HG02763 (cell line): ENCODE measurements around the gene HCFC1.

Experiments
- ATAC-seq: cut with Tn5 transposase; IDR thresholded peaks from one replicate; pipeline ENCODE4 v1.9.1; 2021; ENCODE audit warnings: mild to moderate bottlenecking, moderate library complexity; ENCODE audit not compliant: unreplicated experiment

HCFC1 gene

DNA sequence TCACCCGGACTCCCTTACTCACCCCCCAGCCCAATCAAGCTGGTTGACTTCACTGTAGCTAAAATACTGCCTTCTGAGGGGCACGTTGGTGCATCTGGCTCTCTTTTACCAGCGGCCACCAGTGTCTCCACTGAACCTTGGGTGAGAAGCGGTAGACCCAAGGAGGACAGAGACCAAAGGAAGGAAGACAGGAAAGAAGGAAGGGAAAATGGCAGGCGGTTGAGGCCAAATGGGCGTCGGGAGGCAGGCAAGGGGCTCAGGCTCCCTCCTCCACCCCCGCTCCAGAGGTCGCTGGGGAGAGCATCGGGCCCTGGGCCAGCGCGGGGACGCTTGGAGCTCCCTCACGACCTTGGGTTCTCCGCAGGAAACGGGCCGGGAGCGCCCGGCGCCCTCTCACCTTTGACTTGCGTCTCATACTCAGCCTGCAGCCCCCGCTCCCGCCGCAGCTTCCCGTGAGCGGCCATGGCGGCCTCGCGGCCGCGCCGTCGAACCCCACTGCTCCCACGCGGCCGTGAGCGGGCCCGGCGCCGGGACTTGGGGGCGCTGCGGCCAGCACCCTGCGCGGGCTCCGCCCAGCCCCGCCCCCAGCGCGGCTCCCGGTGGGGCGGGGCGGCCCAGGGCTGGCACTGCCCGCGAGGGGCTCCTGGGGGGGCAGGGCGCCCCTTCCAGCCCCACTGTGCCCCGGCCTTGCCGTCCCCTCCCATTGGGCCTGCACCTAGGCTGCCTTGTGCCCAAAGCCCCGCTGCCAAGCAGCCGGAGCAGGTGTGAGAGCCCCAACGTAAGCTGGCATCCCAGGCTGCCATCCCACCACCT lies 45.7 kb downstream of the HCFC1 start, which contains the start of gene ARHGAP4:
TSS of gene ARHGAP4 (minus strand) at position 526 of the 813 bp plus-strand sequence. CDS start at position 464, 62 bp downstream.
- no peak for ATAC-seq

DNA sequence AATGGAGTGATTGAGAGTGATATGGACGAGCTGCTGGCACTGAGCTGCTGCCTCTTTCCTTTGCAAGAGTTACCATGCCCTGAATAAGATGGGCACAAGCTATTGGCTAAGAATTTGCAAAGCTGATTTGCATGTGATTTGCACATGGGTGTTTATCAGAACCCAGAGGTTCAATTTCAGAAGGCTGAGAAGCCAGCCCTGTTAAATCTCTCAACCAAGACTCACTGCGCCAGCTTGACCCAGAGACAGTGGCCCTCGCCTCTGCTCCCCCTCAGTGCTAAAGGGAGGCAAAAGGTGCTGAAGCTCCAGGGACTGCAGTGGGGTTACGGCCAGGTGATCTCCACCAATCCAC lies 46.3 kb downstream of the HCFC1 start:
- no peak for ATAC-seq

DNA sequence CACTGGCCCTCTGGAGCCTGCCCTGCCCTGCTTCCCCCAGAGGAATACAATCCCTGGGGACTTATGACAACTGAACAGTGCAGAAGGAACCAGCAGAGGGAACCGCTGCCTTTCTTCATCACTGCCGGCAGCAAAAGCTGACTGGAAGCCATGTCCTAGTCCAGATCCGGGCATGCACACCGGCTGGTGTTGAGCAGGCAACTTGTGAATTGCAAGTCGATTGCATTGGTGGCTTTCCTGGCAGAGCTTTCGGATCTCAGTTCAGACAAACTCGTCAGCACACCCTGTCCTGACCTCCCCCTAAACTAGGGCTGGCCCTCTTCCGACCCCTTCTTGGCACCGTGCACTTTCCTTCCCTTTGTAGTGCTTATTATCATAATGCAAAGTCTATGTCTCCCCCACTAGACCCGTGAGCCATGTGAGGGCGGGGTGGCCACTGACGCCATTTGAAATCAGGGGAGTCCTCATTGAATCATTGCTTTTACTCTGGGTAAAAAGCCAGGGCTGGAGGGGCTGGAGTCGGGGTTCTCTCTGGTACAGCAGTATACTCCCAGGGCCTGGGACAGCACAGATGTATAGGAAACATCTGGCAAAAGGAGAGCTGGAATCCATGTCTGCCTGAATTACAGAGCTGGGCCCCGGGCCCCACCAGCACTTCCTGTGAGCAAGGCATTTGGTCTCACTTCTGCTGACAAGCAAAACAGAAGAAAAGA lies 47.3 kb downstream of the HCFC1 start:
- ATAC-seq, result no peak

DNA sequence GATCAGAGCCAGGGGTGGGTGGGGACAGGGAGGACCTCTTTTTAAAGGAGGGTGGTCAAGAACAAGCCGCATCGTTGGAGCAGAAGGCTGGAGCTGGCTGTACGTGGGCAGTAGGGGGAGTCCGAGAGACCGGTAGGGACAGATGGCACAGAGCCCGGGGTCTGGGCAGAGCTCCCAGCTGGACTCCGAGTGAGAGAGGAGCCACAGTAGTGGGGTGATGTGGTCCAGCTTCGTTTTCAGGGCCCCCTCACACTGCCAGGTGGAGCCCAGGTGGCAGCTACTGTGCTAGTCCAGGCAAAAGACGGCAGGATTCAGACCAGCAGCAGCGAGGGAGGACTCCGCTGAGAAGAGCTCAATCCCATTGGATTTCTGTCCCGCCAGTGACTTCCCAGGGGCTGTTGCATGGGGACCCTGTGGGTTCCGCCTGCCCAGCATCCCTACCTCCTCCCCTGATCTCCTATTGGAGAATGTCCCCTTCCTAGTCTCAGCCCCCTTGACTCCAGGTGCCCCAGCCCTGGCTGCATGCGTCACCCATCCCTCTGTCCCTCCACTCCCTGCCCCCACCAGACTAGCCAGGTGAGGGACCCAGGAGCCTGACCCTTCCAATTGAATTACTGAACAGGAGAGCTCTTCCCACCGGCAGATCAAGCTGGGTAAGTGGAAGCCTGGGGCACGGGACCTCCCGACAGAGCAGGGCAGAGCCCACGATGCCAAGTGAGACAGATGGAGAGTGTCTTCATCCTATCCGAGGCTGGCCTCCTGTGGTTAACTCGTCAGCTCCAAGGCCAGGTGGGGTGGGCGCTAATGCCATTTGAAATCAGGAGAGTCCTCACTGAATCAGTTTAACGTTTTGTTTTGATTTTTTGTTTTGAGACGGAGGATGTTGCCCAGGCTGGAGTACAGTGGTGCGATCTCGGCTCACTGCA lies 48.4 kb downstream of the HCFC1 start:
- ATAC-seq, result no peak

DNA sequence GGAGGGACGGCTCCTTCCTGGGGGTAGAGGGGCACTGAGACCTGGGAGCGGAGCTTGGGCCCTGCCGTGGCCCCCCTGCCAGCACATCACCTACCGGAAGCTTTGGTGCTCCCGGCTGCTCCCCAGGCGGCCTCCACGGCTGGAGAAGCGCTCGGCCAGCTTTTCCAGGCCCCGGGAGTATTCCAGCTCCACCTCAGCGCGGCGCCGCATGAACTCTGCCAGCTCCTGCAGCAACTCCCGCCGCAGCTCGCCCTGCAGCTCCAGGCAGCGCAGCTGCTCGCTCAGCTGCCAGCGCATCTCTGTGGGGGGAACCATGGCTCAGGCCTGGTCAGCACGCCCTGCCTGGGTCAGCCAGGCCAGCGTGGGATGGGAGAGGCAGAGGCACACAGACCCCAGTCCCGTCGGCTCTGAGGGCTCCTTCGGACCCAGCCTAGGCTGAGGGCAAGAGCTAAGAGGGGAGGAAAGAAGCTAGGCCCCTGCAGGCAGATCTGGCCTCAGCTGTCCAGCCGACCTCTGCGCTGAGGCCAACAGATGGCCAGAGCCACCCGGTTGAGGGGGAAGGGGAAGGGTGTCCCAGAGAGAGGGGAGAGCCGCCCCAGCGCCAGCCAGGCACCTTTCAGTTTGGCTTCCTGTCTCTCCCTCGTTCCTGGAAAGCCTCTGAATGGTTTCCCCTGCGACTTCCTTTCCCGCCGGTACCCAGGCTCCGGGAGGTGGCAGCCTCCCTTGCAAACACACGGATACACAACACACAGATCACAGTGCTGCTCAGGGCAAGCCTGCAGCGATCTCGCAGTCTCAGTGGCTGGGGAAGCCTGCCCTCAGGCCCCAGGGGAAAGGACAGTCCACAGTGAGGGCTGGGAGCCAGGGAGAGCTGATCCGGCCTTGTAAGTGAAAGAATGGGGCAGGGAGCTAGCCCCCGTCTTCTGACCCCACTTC lies 49.8 kb downstream of the HCFC1 start:
- ATAC-seq, result no peak

DNA sequence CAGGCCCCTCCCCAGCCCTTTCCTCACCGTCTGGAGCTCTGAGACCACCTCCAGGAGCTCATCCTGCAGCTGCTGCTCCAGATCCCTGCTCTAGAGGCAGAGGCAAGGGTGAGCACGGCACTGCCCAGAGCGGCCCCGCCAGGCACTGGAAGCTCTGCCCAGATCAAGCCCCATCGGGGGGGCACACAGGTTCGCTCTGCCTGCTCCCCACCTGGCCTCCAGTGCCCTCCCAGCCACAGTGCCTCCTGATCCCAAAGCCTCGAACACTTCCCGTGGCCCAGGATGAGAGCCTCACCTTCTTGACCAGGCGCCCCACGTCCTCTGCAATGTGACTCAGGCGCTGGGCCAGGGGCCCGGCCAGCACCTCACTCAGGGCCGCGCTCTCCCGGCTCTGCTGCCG lies 50.5 kb downstream of the HCFC1 start:
- no peak for ATAC-seq

- no peak for ATAC-seq
Observed at GRCh38 chrX:153920546-153920945, 51.1 kb downstream of the HCFC1 start.

GRCh38 chrX:153919281-153919680 lies 52.3 kb downstream of the HCFC1 start:
- ATAC-seq, result no peak

DNA sequence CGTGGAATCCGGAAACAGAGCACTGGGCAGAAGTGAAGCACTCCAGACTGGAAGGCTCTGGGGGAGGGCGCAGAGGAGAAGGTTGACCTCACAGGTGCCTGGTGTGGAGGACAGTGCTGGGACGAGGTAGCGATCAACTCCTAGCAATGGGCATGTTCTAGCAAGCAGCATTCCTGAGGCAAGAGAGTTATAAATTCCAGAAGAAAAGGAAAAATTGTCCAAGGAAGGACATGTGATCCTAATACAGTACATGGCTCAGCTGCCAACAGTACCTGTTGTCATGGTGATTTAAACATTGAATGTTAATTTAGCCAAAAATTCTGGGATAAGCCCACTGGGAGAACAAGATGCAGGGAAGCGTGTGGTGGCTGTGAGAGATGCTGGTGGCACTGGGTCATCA lies 53.7 kb downstream of the HCFC1 start:
- no peak for ATAC-seq

DNA sequence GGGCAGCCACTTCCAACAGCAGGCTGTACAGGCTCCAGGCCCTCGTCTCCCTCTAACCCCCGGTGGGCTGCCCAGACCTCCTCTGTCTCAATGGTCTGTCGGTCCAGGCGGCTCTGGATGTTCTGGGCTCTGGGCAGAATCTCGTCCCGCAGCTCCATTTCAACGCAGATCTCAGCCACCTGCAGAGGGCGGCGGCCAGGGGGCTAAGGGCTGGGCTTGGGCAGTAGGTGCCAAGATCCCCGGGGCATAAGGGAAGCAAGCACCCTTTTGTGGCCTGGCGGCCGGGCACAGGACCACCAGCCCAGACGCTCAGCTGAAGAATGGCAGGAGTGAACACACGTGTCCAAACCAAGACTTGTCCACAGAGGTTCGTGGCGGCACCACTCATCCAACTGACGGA lies 57.9 kb downstream of the HCFC1 start:
- no peak for ATAC-seq

DNA sequence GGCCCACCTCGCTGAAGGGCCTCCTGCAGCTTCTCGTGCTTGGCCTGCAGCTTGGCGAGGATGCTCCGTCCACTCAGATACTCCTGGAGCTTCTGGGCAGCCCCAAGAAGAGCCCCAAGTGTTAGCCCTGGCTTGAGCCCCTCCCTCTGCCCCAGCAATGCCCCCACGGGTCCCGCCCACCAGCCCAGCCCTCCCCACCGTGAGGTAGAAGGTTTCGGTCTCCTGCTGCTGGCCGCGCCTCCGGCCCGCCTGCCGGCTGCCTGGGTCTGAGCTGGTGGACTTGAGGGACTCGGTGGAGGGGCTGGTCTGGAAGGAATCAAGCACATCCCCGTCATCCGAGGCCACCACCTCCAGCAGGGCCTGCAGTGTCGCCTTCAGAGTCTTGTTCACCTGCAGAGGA lies 58.4 kb downstream of the HCFC1 start:
- ATAC-seq, result no peak

- no peak for ATAC-seq
Observed at GRCh38 chrX:153911798-153912197, 59.8 kb downstream of the HCFC1 start.

DNA sequence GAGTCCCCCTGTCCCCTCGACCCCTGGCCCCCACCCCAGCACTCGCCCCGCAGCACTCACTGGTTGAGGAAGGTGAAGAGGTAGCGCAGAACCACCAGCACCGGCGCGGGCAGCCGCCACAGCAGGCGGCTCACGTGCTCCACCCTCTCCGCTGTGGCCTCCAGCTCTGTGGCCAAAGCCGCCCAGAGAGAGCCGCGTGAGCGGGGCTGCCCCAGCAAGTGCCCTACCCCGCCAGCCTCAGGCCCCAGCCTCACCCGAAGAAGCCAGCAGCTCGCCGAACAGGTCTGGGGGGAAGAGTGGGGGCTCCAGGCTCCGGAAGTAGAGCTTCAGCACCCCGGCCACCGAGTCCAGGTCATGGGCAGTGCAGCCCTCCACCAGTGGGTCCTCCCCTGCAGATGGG lies 61.2 kb downstream of the HCFC1 start:
- ATAC-seq, result no peak

DNA sequence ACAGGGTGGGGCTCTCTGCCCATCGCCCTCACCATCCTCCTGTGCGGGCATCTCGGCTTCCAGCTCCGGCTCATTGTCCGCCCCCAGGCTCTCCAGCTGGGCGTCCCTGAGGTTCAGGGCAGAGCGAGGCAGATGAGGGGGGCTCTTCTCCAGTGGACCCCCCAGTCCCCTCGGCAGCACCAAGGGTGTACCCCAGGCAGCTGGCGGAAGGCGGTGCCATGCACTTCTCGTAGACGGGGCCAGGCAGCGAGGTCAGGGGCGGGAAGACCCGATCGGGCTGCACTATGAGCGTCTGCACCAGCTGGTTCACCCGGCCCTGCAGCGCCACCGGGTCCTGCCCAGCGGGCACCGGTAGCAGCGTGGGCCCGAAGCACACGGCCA lies 61.6 kb downstream of the HCFC1 start:
- ATAC-seq, result no peak

DNA sequence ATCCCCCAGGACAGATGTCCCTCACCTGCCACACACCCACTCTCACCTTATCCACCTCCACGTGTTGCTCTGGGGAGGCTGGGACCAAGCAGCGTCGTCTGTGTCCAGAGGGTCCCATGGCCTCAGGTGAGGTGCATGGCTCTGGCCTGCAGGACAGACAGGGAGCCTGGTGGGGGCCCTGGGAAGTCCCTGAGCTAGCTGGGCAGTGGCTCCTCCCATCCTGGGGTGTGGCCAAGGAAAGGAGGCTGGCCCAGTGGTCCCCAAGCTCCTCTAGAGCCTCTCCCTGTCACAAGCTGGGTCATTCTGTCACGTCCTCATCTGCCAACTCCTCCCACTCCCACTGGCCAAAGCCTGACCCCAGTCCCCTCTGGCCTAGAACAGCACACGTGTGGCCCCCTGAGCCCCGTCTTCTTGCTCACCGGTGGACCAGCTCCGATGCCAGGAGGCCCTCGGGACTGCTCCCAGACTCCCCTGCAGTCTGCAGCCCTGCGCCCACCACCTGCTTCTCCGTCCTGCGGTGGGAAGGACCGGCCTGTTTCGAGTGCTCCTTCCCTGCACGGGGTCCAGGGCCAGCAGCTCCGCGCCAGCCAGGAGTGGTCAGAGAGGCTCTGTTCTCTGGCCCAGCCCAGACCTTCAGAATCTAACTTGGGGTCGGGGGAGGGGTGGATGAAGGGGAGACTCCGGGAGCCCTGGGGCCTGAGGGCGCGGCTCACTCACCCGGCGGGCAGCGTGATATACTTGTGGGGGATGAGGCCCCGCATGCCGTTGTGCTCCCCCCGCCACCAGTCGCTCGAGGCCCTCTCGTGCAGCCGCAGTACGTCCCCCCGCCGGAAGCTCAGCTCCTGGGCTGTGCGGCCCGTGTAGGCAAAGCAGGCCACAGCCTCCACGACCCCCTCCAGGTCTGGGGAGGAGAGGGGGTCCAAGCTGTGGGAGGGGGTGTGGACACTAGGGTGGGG lies 62.3 kb downstream of the HCFC1 start:
- no peak for ATAC-seq

- ATAC-seq, result no peak
Observed at GRCh38 chrX:153908219-153908860, 63.3 kb downstream of the HCFC1 start.

DNA sequence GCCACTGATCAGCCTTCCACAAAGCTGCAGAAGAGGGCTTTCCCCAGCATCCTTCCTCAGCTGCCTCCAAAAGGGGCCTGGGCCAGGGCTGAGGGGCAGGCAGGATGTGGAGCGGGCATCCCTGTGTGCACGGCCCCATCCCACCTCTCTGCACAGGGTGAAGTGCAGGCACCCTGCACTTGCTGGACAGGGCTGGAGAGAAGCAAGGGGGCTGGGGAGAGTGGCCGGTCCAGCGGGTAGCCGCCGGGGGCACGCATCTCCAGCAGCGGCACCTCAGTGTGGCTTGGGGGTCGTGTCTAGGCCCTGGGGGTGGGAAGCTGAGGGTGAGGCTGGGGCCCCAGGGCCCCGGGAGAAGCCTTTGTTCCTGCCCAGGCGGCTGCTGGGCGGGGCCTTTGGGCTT lies 64.2 kb downstream of the HCFC1 start:
- no peak for ATAC-seq

- no peak for ATAC-seq
Observed at GRCh38 chrX:153906126-153906917, 65.3 kb downstream of the HCFC1 start.
